SK-N-SH (cell line): Measurements from ENCODE around the gene RPL19. TPM values are rescaled to one million over a fixed set of nuclear protein-coding genes. Genes with fewer than 3 reads are reported as not detected.

Experiments
- CTCF ChIA-PET: fragments of 300-600, 350-600 bp; formaldehyde crosslinking; extraction: SDS; loops from one replicate; lab custom pipeline; 2021; lab: Yijun Ruan, JAX
- POLR2A ChIA-PET: fragments of 350-600 bp; sonication (Branson Sonifier 250); formaldehyde crosslinking; extraction: SDS; loops from one replicate; lab custom pipeline; 2020; ENCODE audit warnings: antibody characterized with exemption, inconsistent platforms; lab: Yijun Ruan, JAX
- DNase-seq: peaks from one replicate; pipeline ENCODE4 v3.0.0; 2012
- H2AFZ ChIP-seq: fragments of 200-600 bp; sonication (generic); 2 replicates; pipeline ENCODE4 v1.8.1; 2016; ENCODE audit warnings: antibody characterized with exemption, mild to moderate bottlenecking, low read depth
- H3F3A ChIP-seq: fragments of 200-600 bp; sonication (generic); replicated peaks from 2 replicates; pipeline ENCODE3; 2016; ENCODE audit warnings: antibody characterized with exemption, mild to moderate bottlenecking; ENCODE audit not compliant: insufficient read depth
- H3K27ac ChIP-seq, 2 experiments: fragments of 200-500 bp in 1 of 2; fragments of 200-600 bp in 1 of 2; sonication (Bioruptor generic) in 1 of 2; sonication (generic), shearing (Covaris generic) in 1 of 2; 2 replicates each; pipeline versions ENCODE4 v1.5.1 to v1.6.1; 2014 to 2016; ENCODE audit warnings: low read depth in 2 of 2, inconsistent platforms in 1 of 2, low read length in 1 of 2, mild to moderate bottlenecking in 1 of 2, mixed read lengths in 1 of 2
- H3K27me3 ChIP-seq: fragments of 200-600 bp; sonication (generic), shearing (Covaris generic); 2 replicates; pipeline ENCODE4 v1.6.1; 2016; ENCODE audit warnings: mixed run types; ENCODE audit not compliant: insufficient read depth
- H3K36me3 ChIP-seq, 2 experiments: fragments of 200-500 bp in 1 of 2; fragments of 200-600 bp in 1 of 2; sonication (Bioruptor generic) in 1 of 2; sonication (generic) in 1 of 2; replicated peaks in 1 of 2; 2 replicates each; pipeline versions ENCODE3 to v1.5.1; 2014 to 2016; ENCODE audit warnings: low read length in 1 of 2, mild to moderate bottlenecking in 1 of 2; ENCODE audit not compliant: insufficient read depth in 2 of 2, control insufficient read depth in 1 of 2
- H3K4me1 ChIP-seq, 2 experiments: fragments of 200-500 bp in 1 of 2; fragments of 200-600 bp in 1 of 2; sonication (Bioruptor generic) in 1 of 2; sonication (generic), shearing (Covaris generic) in 1 of 2; 2 replicates each; pipeline versions ENCODE4 v1.5.1 to v1.6.1; 2014 to 2016; ENCODE audit warnings: low read depth in 1 of 2, low read length in 1 of 2, mixed run types in 1 of 2; ENCODE audit not compliant: insufficient read depth in 2 of 2, control insufficient read depth in 1 of 2
- H3K4me2 ChIP-seq: fragments of 200-600 bp; sonication (generic), shearing (Covaris generic); 2 replicates; pipeline ENCODE4 v1.6.1; 2017; ENCODE audit warnings: mixed run types
- H3K4me3 ChIP-seq, 2 experiments: fragments of 200-500 bp in 1 of 2; fragments of 200-600 bp in 1 of 2; sonication (Bioruptor generic) in 1 of 2; sonication (generic), shearing (Covaris generic) in 1 of 2; 2 replicates each; pipeline versions ENCODE4 v1.5.1 to v1.8.1; 2014 to 2016; ENCODE audit warnings: low read depth in 2 of 2, inconsistent platforms in 1 of 2, low read length in 1 of 2, mild to moderate bottlenecking in 1 of 2, mixed read lengths in 1 of 2, moderate library complexity in 1 of 2
- H3K79me2 ChIP-seq: fragments of 200-600 bp; sonication (generic); 2 replicates; pipeline ENCODE4 v1.8.1; 2017; ENCODE audit warnings: mild to moderate bottlenecking; ENCODE audit not compliant: insufficient read depth
- H3K9ac ChIP-seq: fragments of 200-600 bp; sonication (generic); 2 replicates; pipeline ENCODE4 v1.6.1; 2017; ENCODE audit warnings: mixed run types
- H3K9me2 ChIP-seq: fragments of 200-600 bp; sonication (generic); 2 replicates; pipeline ENCODE4 v1.6.1; 2017; ENCODE audit warnings: mixed run types
- H3K9me3 ChIP-seq: fragments of 200-600 bp; sonication (generic); 2 replicates; pipeline ENCODE4 v1.6.1; 2017; ENCODE audit warnings: mixed run types, mild to moderate bottlenecking, moderate library complexity
- H4K20me1 ChIP-seq: fragments of 200-600 bp; sonication (generic); 2 replicates; pipeline ENCODE4 v1.6.1; 2017; ENCODE audit warnings: mild to moderate bottlenecking, mixed run types; ENCODE audit not compliant: insufficient read depth
- CHD2 ChIP-seq: fragments of 150-350 bp; IDR thresholded peaks from 2 replicates; pipeline ENCODE4 v1.6.1; 2018; ENCODE audit warnings: low read length; ENCODE audit not compliant: partially characterized antibody
- EP300 ChIP-seq, 2 experiments: IDR thresholded peaks; 2 replicates each; pipeline versions ENCODE4 v1.4.0 to v1.6.1; 2012; ENCODE audit warnings: borderline replicate concordance in 1 of 2, low read depth in 1 of 2, low read length in 1 of 2
- EZH2phosphoT487 ChIP-seq: fragments of 200-600 bp; sonication (generic); IDR thresholded peaks from 2 replicates; pipeline ENCODE4 v1.6.1; 2017; ENCODE audit warnings: low read depth, mixed run types, mild to moderate bottlenecking, antibody characterized with exemption, moderate library complexity, borderline replicate concordance
- FOXJ3 ChIP-seq: sonication (generic); formaldehyde crosslinking; IDR thresholded peaks from 2 replicates; pipeline ENCODE4 v1.5.1; 2020; ENCODE audit warnings: mild to moderate bottlenecking, missing genetic modification reagents
- FOXM1 ChIP-seq: IDR thresholded peaks from 2 replicates; pipeline ENCODE4 v1.4.0; 2012; ENCODE audit warnings: low read depth, mild to moderate bottlenecking
- GATA2 ChIP-seq: sonication (generic); formaldehyde crosslinking; IDR thresholded peaks from 2 replicates; pipeline ENCODE4 v1.5.0; 2020; ENCODE audit warnings: mild to moderate bottlenecking, missing genetic modification reagents
- JUND ChIP-seq: IDR thresholded peaks from 2 replicates; pipeline ENCODE4 v1.4.0; 2012
- MEF2A ChIP-seq: IDR thresholded peaks from 2 replicates; pipeline ENCODE4 v1.4.0; 2012; ENCODE audit warnings: low read depth, borderline replicate concordance
- MXI1 ChIP-seq: IDR thresholded peaks from 2 replicates; pipeline ENCODE4 v1.6.1; 2012; ENCODE audit warnings: mild to moderate bottlenecking, low read depth, low read length, improper control_type of control experiment
- NFIC ChIP-seq: IDR thresholded peaks from 2 replicates; pipeline ENCODE4 v1.4.0; 2012; ENCODE audit warnings: borderline replicate concordance
- NRF1 ChIP-seq: IDR thresholded peaks from 2 replicates; pipeline ENCODE4 v1.6.1; 2012; ENCODE audit warnings: low read depth, mild to moderate bottlenecking, low read length
- PBX3 ChIP-seq: IDR thresholded peaks from 2 replicates; pipeline ENCODE4; 2012
- POLR2AphosphoS5 ChIP-seq: IDR thresholded peaks from 2 replicates; pipeline ENCODE4 v1.6.1; 2012; ENCODE audit warnings: low read depth, low read length
- RCOR1 ChIP-seq: fragments of 150-350 bp; IDR thresholded peaks from 2 replicates; pipeline ENCODE4 v1.6.1; 2017; ENCODE audit warnings: antibody characterized with exemption, low read length
- RFX5 ChIP-seq: IDR thresholded peaks from 2 replicates; pipeline ENCODE4 v1.6.1; 2012; ENCODE audit warnings: mild to moderate bottlenecking, improper control_type of control experiment, low read length
- RXRA ChIP-seq: IDR thresholded peaks from 2 replicates; pipeline ENCODE4 v1.4.0; 2012; ENCODE audit warnings: low read depth, mild to moderate bottlenecking, borderline replicate concordance
- SIN3A ChIP-seq: IDR thresholded peaks from 2 replicates; pipeline ENCODE4 v1.6.1; 2012; ENCODE audit warnings: low read depth, mild to moderate bottlenecking, low read length, moderate library complexity, borderline replicate concordance
- SMC3 ChIP-seq: IDR thresholded peaks from 2 replicates; pipeline ENCODE4 v1.6.1; 2012; ENCODE audit warnings: low read depth, low read length, improper control_type of control experiment
- TAF1 ChIP-seq: IDR thresholded peaks from 2 replicates; pipeline ENCODE4 v1.6.1; 2012; ENCODE audit warnings: low read depth, mild to moderate bottlenecking, low read length, moderate library complexity, borderline replicate concordance
- TEAD4 ChIP-seq: IDR thresholded peaks from 2 replicates; pipeline ENCODE4 v1.4.0; 2012; ENCODE audit warnings: mild to moderate bottlenecking, borderline replicate concordance; ENCODE audit not compliant: insufficient read depth
- USF1 ChIP-seq: IDR thresholded peaks from 2 replicates; pipeline ENCODE4 v1.4.0; 2012; ENCODE audit warnings: low read depth, borderline replicate concordance
- YY1 ChIP-seq: IDR thresholded peaks from 2 replicates; pipeline ENCODE4 v1.4.0; 2012; ENCODE audit warnings: low read depth, mild to moderate bottlenecking
- WGBS: methylation state at CpG from one replicate; pipeline ENCODE4 v1.1.6; 2017; ENCODE audit warnings: low lambda C conversion rate; 5-methylcytosine and 5-hydroxymethylcytosine counted together
- polyA plus RNA-seq, 3 experiments: library from polyadenylated mRNA; depleted of rRNA; stranded (reverse); fragments of >200 nt; gene quantifications; 2 replicates each; pipeline ENCODE4 v1.2.3, GENCODE V29; 2012
- TF ChIP-seq, protein P1 (sequence below): fragments of 200-600 bp; sonication (generic); IDR thresholded peaks from 2 replicates; pipeline ENCODE4 v1.6.1; 2017; ENCODE audit warnings: antibody characterized with exemption, mild to moderate bottlenecking, moderate library complexity
- TF ChIP-seq, protein P2 (sequence below): fragments of 150-350 bp; IDR thresholded peaks from 2 replicates; pipeline ENCODE4 v1.6.1; 2016; ENCODE audit warnings: mild to moderate bottlenecking, low read depth, low read length
- TF ChIP-seq, protein P3 (sequence below): IDR thresholded peaks from 2 replicates; pipeline ENCODE4 v1.4.0; 2012; ENCODE audit warnings: low read depth, borderline replicate concordance

RPL19 gene
- 2,966 and 3,473 TPM in 2 replicates for polyA plus RNA-seq (2012; rRNA removed)
- 3,628 and 3,647 TPM in 2 replicates for polyA plus RNA-seq (2012; cell fraction: cytosol; rRNA removed)
- 962 and 1,107 TPM in 2 replicates for polyA plus RNA-seq (2012; cell fraction: nucleus; rRNA removed)

DNA sequence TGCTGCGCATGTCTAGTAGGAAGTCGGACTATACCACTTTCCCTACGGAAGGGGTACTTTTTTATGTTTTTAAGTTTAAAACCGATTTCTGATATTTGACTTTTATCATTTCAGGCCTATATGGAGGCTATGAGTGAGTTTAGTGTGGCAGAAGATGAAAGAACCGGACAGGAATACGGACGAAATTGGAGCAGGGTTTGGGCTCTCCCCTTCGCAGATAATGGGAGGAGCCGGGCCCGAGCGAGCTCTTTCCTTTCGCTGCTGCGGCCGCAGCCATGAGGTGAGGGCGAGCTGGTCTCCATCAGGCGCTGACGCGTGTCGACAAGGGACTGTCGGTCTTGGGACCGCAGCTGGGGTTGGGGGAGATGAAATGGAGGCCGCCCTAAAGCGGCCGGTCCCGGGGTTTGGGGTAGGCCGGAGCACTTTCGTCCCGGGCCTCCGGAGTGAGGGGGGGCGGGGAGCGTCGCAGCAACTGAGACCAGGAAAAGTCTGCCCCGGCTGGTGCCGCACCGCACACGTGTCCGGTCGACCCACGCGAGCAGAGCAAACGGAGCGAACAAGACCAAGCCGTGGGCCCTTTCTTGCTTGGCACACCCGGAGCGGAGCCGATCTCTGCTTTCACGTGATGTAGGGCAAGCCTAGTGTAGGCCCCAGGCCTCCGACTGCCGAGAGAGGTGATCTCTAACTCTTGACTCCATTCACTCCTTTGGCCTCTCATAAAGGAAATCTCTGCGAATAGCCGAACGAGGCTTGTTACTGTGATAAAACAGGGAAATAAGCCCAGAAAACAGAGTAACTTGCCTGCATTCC, at the start of gene RPL19:
TSS of gene RPL19 (plus strand) at position 214 of the 810 bp plus-strand sequence. CDS start at position 276, 62 bp downstream.
- Histone ChIP-seq H3K9me3 (no peaks in the 10 kb centered on the region), H3K9me2 (no peaks in the 10 kb centered on the region), H3K27me3 (no peaks in the 10 kb centered on the region), H3K27ac (peak within 1 kb of the TSS; percentile 94 to 99), H2AFZ (peak within 1 kb of the TSS; percentile 98), H3F3A (peaks cover 48% of the 10 kb centered on the region), H3K9ac (peak within 1 kb of the TSS; percentile 98), H4K20me1 (peaks cover 35% of the 10 kb centered on the region), H3K36me3 (peaks cover 28 to 32% of the 10 kb centered on the region in 2 experiments), H3K4me3 (peak within 1 kb of the TSS; percentile 75 to 93), H3K4me1 (peaks cover 20 to 37% of the 10 kb centered on the region in 2 experiments; a peak in 2 of 4 replicates), H3K79me2 (peaks cover 48% of the 10 kb centered on the region), H3K4me2 (peak within 1 kb of the TSS; percentile 97)
- ChIA-PET CTCF (interaction anchor here (1.1 to 29.0 kb wide), 3 partner anchors 28 to 56 kb away, joined by 3 to 781 read pairs (median 96); no protein-coding TSS in a partner anchor), POLR2A (interaction anchor here (0.6 to 1.8 kb wide), 18 partner anchors 9 to 495 kb away, joined by 3 to 11 read pairs (median 4); partner anchors contain the start of genes ARL5C, LASP1NB, MED1 and MLLT6)
- DNase-seq, result peak; percentile 92
- WGBS, result under 1% methylated on average over 31 of the region's 52 CpGs
- peak; percentile 57; the same call in 1 of the 2 replicates for TF ChIP-seq MXI1
- no peak for TF ChIP-seq FOXM1
- TF ChIP-seq, protein P1, sequence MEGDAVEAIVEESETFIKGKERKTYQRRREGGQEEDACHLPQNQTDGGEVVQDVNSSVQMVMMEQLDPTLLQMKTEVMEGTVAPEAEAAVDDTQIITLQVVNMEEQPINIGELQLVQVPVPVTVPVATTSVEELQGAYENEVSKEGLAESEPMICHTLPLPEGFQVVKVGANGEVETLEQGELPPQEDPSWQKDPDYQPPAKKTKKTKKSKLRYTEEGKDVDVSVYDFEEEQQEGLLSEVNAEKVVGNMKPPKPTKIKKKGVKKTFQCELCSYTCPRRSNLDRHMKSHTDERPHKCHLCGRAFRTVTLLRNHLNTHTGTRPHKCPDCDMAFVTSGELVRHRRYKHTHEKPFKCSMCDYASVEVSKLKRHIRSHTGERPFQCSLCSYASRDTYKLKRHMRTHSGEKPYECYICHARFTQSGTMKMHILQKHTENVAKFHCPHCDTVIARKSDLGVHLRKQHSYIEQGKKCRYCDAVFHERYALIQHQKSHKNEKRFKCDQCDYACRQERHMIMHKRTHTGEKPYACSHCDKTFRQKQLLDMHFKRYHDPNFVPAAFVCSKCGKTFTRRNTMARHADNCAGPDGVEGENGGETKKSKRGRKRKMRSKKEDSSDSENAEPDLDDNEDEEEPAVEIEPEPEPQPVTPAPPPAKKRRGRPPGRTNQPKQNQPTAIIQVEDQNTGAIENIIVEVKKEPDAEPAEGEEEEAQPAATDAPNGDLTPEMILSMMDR, result no peak
- no peak for TF ChIP-seq PBX3
- TF ChIP-seq FOXJ3, result no peak
- TF ChIP-seq NFIC, result no peak
- TF ChIP-seq SIN3A, result peak; percentile 64
- peak; percentile 94 for TF ChIP-seq POLR2AphosphoS5
- TF ChIP-seq, protein P2, sequence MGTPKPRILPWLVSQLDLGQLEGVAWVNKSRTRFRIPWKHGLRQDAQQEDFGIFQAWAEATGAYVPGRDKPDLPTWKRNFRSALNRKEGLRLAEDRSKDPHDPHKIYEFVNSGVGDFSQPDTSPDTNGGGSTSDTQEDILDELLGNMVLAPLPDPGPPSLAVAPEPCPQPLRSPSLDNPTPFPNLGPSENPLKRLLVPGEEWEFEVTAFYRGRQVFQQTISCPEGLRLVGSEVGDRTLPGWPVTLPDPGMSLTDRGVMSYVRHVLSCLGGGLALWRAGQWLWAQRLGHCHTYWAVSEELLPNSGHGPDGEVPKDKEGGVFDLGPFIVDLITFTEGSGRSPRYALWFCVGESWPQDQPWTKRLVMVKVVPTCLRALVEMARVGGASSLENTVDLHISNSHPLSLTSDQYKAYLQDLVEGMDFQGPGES, result no peak
- TF ChIP-seq, protein P3, sequence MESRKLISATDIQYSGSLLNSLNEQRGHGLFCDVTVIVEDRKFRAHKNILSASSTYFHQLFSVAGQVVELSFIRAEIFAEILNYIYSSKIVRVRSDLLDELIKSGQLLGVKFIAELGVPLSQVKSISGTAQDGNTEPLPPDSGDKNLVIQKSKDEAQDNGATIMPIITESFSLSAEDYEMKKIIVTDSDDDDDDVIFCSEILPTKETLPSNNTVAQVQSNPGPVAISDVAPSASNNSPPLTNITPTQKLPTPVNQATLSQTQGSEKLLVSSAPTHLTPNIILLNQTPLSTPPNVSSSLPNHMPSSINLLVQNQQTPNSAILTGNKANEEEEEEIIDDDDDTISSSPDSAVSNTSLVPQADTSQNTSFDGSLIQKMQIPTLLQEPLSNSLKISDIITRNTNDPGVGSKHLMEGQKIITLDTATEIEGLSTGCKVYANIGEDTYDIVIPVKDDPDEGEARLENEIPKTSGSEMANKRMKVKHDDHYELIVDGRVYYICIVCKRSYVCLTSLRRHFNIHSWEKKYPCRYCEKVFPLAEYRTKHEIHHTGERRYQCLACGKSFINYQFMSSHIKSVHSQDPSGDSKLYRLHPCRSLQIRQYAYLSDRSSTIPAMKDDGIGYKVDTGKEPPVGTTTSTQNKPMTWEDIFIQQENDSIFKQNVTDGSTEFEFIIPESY, result no peak
- no peak for TF ChIP-seq SMC3
- TF ChIP-seq EZH2phosphoT487, result no peak
- no peak; the same call in 1 of the 2 replicates for TF ChIP-seq JUND
- no peak for TF ChIP-seq TEAD4
- TF ChIP-seq TAF1, result peak; percentile 91
- TF ChIP-seq EP300 (IDR thresholded peaks at IDR 0.05; ENCODE audit: borderline replicate concordance in 1 of 2, low read depth in 1 of 2, low read length in 1 of 2), result peak in 1 of 2 experiments; percentile 49; a peak in 1 of 4 replicates
- TF ChIP-seq RXRA, result no peak
- TF ChIP-seq USF1, result no peak; the same call in none of the 2 replicates
- peak; percentile 68; the same call in 1 of the 2 replicates for TF ChIP-seq YY1
- no peak for TF ChIP-seq RCOR1
- TF ChIP-seq NRF1, result no peak
- TF ChIP-seq GATA2 (CRISPR knock-in tag), result no peak
- TF ChIP-seq CHD2, result no peak
- TF ChIP-seq MEF2A, result no peak
- no peak for TF ChIP-seq RFX5
